Colonic mucosa (tissue), 4 donors: ENCODE measurements around the gene FAAH. TPM values are rescaled to one million over a fixed set of nuclear protein-coding genes. Genes with fewer than 3 reads are reported as not detected.

Source experiments
- DNase-seq: peaks from one replicate; pipeline ENCODE4 v3.0.0-alpha.2; 2020
- H3K27ac ChIP-seq: fragments of 200-600 bp; one replicate; pipeline ENCODE4 v1.8.0; 2021
- H3K27me3 ChIP-seq: fragments of 200-600 bp; one replicate; pipeline ENCODE4 v1.8.0; 2021
- H3K36me3 ChIP-seq: fragments of 200-600 bp; one replicate; pipeline ENCODE4 v1.8.0; 2021
- H3K4me1 ChIP-seq: fragments of 200-600 bp; one replicate; pipeline ENCODE4 v1.8.0; 2021; ENCODE audit warnings: mild to moderate bottlenecking
- H3K4me3 ChIP-seq: fragments of 200-600 bp; one replicate; pipeline ENCODE4 v1.8.0; 2021
- H3K9ac ChIP-seq, 2 donors: one replicate each; pipeline ENCODE4 v1.7.0; 2013; ENCODE audit warnings: control low read depth in 2 of 2, low read depth in 2 of 2, low read length in 2 of 2
- H3K9me3 ChIP-seq: fragments of 200-600 bp; one replicate; pipeline ENCODE4 v1.8.0; 2021
- CTCF ChIP-seq: fragments of 200-600 bp; IDR thresholded peaks from one replicate; pipeline ENCODE4 v1.8.0; 2022; ENCODE audit warnings: antibody characterized with exemption, mild to moderate bottlenecking
- intact Hi-C: fragments of 100-400 bp; cut with DNase I; formaldehyde crosslinking; loops from one replicate; pipeline ENCODE4 v1.14.1; 2022
- total RNA-seq, 2 donors: library from RNA; stranded (reverse); fragmentation: NEBNext Ultra II Directional in 1 of 2; extraction: Animal tissue kit (Norgen Biotek cat#: 25700) in 1 of 2; gene quantifications; one replicate each; pipeline ENCODE4 v1.2.1, GENCODE V29; 2021
- donor health status: healthy.
- donor health status: DM: no; HTN: no; CAD: no.
- donor health status: DM: no; HTN: no; CAD: no.

FAAH gene
- total RNA-seq, 2 donors from 2014 or later: 70.0 to 117 TPM

- no peak for DNase-seq
- intact Hi-C loops: no loop called here
- H3K36me3 ChIP-seq: no peaks in the 10 kb centered on the region
- H3K4me1 ChIP-seq: peaks cover 8% of the 10 kb centered on the region
- TF ChIP-seq CTCF: no peak
- H3K9me3 ChIP-seq: no peaks in the 10 kb centered on the region
- no peak overlapping the region for H3K27ac ChIP-seq
- H3K4me3 ChIP-seq: peak overlapping the region; percentile 55
- no peak overlapping the region for H3K9ac ChIP-seq
- H3K27me3 ChIP-seq: no peaks in the 10 kb centered on the region
Measured at GRCh38 chr1:46393510-46393909, 607 bp upstream of the FAAH start.

- Histone ChIP-seq H3K4me3 (peak overlapping the region; percentile 55), H3K4me1 (peaks cover 8% of the 10 kb centered on the region), H3K9me3 (no peaks in the 10 kb centered on the region), H3K36me3 (no peaks in the 10 kb centered on the region), H3K27ac (peak overlapping the region; percentile 69), H3K27me3 (no peaks in the 10 kb centered on the region), H3K9ac (peak overlapping the region; percentile 44 to 61)
- TF ChIP-seq CTCF: no peak
- intact Hi-C loops: no loop called here
- no peak for DNase-seq
Measured at GRCh38 chr1:46394872-46395465, 852 bp downstream of the FAAH start.

- no peaks in the 10 kb centered on the region for H3K36me3 ChIP-seq
- H3K27ac ChIP-seq: peak overlapping the region; percentile 17
Measured at GRCh38 chr1:46396441-46397398, 2.6 kb downstream of the FAAH start.

GRCh38 chr1:46399307-46399706 is 5.2 kb downstream of the FAAH start:
- no peak overlapping the region for H3K9ac ChIP-seq
- no peak for DNase-seq
- no peak overlapping the region for H3K4me3 ChIP-seq
- H3K4me1 ChIP-seq: peaks cover 8% of the 10 kb centered on the region
- no peak for TF ChIP-seq CTCF
- intact Hi-C loops: no loop called here
- H3K27ac ChIP-seq: no peak overlapping the region
- H3K9me3 ChIP-seq: no peaks in the 10 kb centered on the region
- no peaks in the 10 kb centered on the region for H3K36me3 ChIP-seq
- H3K27me3 ChIP-seq: no peaks in the 10 kb centered on the region

More at GRCh38 chr1:46396441-46397398, 2.6 kb downstream of the FAAH start:
- Histone ChIP-seq H3K4me3 (no peak overlapping the region), H3K4me1 (peaks cover 8% of the 10 kb centered on the region), H3K9me3 (no peaks in the 10 kb centered on the region), H3K27me3 (no peaks in the 10 kb centered on the region), H3K9ac (no peak overlapping the region)
- intact Hi-C loops: no loop called here
- DNase-seq: peak; percentile 40
- TF ChIP-seq CTCF: no peak

GRCh38 chr1:46400421-46400820 is 6.3 kb downstream of the FAAH start:
- Histone ChIP-seq H3K4me3 (no peak overlapping the region), H3K9me3 (no peaks in the 10 kb centered on the region), H3K27me3 (no peaks in the 10 kb centered on the region), H3K4me1 (peaks cover under 1% of the 10 kb centered on the region), H3K9ac (peak overlapping the region in 1 of 2 donors; percentile 4), H3K36me3 (no peaks in the 10 kb centered on the region), H3K27ac (no peak overlapping the region)
- DNase-seq: peak; percentile 59
- intact Hi-C loops: no loop called here
- no peak for TF ChIP-seq CTCF
